GDM1 (cell line): ENCODE measurements around the gene GARIN3.

Experiments
- DNase-seq: peaks from one replicate; lab custom pipeline; 2025; lab: John Stamatoyannopoulos, UW

GARIN3 gene

GRCh38 chr5:157143127-157143971 lies 22.7 kb downstream of the GARIN3 start:
- peak; percentile 50 for DNase-seq

- DNase-seq = peak; percentile 96
Observed at GRCh38 chr5:157142317-157143126, 23.5 kb downstream of the GARIN3 start, which contains the start of gene MED7. TSS of gene MED7 (minus strand) at chr5:157142865. CDS start at chr5:157139431, 3,434 bp downstream.

GRCh38 chr5:157137691-157138090 lies 28.4 kb downstream of the GARIN3 start:
- DNase-seq = no peak

- DNase-seq = no peak
Observed at GRCh38 chr5:157132281-157132612, 33.8 kb downstream of the GARIN3 start.

- DNase-seq = no peak
Observed at GRCh38 chr5:157130925-157131324, 35.1 kb downstream of the GARIN3 start.

GRCh38 chr5:157121709-157122108 lies 44.4 kb downstream of the GARIN3 start:
- no peak for DNase-seq

- no peak for DNase-seq
Observed at GRCh38 chr5:157120102-157120501, 46.0 kb downstream of the GARIN3 start.

- no peak for DNase-seq
Observed at GRCh38 chr5:157116483-157116954, 49.5 kb downstream of the GARIN3 start.

- no peak for DNase-seq
Observed at GRCh38 chr5:157115502-157115901, 50.6 kb downstream of the GARIN3 start.

GRCh38 chr5:157115012-157115411 lies 51.1 kb downstream of the GARIN3 start:
- no peak for DNase-seq

- DNase-seq = no peak
Observed at GRCh38 chr5:157113002-157113401, 53.1 kb downstream of the GARIN3 start.
